ENCODE measurements around the gene CTAGE6.
"Not testable (repeated sequence)": the region's sequence is repeated elsewhere in the genome, so short reads cannot be mapped to it uniquely, and the experiment has no call there.

The CTAGE6 gene

GRCh38 chr7:143757596-143757995 lies at the start of gene CTAGE6:
Gene CTAGE6, minus strand, starts transcription at chr7:143757696. Its CDS starts 38 bp downstream, at chr7:143757658.
- DNase-seq (ENCODE audit: insufficient read length, low spot score); FAIRE-seq: not testable (repeated sequence)

GRCh38 chr7:143806664-143807071 lies 49.2 kb upstream of the CTAGE6 start:
- peak; percentile 68 for FAIRE-seq
- DNase-seq (ENCODE audit: insufficient read length, low spot score), result not testable (repeated sequence)

- not testable (repeated sequence) for FAIRE-seq; DNase-seq (ENCODE audit: insufficient read length, low spot score)
Observed at GRCh38 chr7:143797896-143798290, 40.4 kb upstream of the CTAGE6 start.

GRCh38 chr7:143797119-143797895 lies 39.8 kb upstream of the CTAGE6 start:
- not testable (repeated sequence) for FAIRE-seq; DNase-seq (ENCODE audit: insufficient read length, low spot score)

- FAIRE-seq, result not testable (repeated sequence)
Observed at GRCh38 chr7:143795653-143796052, 38.2 kb upstream of the CTAGE6 start.

GRCh38 chr7:143792633-143793032 lies 35.1 kb upstream of the CTAGE6 start:
- FAIRE-seq; DNase-seq (ENCODE audit: insufficient read length, low spot score): not testable (repeated sequence)

More at GRCh38 chr7:143795653-143796052, 38.2 kb upstream of the CTAGE6 start:
- DNase-seq (ENCODE audit: insufficient read length, low spot score), result not testable (repeated sequence)

- FAIRE-seq; DNase-seq (ENCODE audit: insufficient read length, low spot score): not testable (repeated sequence)
Observed at GRCh38 chr7:143785415-143786182, 28.1 kb upstream of the CTAGE6 start.

GRCh38 chr7:143779591-143779990 lies 22.1 kb upstream of the CTAGE6 start:
- not testable (repeated sequence) for FAIRE-seq; DNase-seq (ENCODE audit: insufficient read length, low spot score)

GRCh38 chr7:143772738-143773468 lies 15.4 kb upstream of the CTAGE6 start:
- not testable (repeated sequence) for FAIRE-seq; DNase-seq (ENCODE audit: insufficient read length, low spot score)

GRCh38 chr7:143767531-143767930 lies 10.0 kb upstream of the CTAGE6 start:
- DNase-seq (ENCODE audit: insufficient read length, low spot score); FAIRE-seq: not testable (repeated sequence)

- FAIRE-seq, result not testable (repeated sequence)
Observed at GRCh38 chr7:143765678-143766077, 8.2 kb upstream of the CTAGE6 start.

GRCh38 chr7:143763065-143763464 lies 5.6 kb upstream of the CTAGE6 start:
- DNase-seq (ENCODE audit: insufficient read length, low spot score); FAIRE-seq: not testable (repeated sequence)

More at GRCh38 chr7:143765678-143766077, 8.2 kb upstream of the CTAGE6 start:
- DNase-seq (ENCODE audit: insufficient read length, low spot score), result not testable (repeated sequence)

- not testable (repeated sequence) for DNase-seq (ENCODE audit: insufficient read length, low spot score); FAIRE-seq
Observed at GRCh38 chr7:143745340-143745739, 12.2 kb downstream of the CTAGE6 start.

GRCh38 chr7:143737037-143737819 lies 20.3 kb downstream of the CTAGE6 start:
- DNase-seq (ENCODE audit: insufficient read length, low spot score), result peak; percentile 57
- not testable (repeated sequence) for FAIRE-seq

- DNase-seq (ENCODE audit: insufficient read length, low spot score) (peak; percentile 0), FAIRE-seq (no peak)
Observed at GRCh38 chr7:143735962-143736361, 21.5 kb downstream of the CTAGE6 start.

GRCh38 chr7:143733876-143734275 lies 23.6 kb downstream of the CTAGE6 start:
- DNase-seq (ENCODE audit: insufficient read length, low spot score) (no peak), FAIRE-seq (no peak)

- no peak for FAIRE-seq
Observed at GRCh38 chr7:143728333-143728862, 29.1 kb downstream of the CTAGE6 start.

GRCh38 chr7:143727561-143727960 lies 29.9 kb downstream of the CTAGE6 start:
- DNase-seq (ENCODE audit: insufficient read length, low spot score), result not testable (repeated sequence)

More at GRCh38 chr7:143728333-143728862, 29.1 kb downstream of the CTAGE6 start:
- no peak for DNase-seq (ENCODE audit: insufficient read length, low spot score)

GRCh38 chr7:143726143-143726542 lies 31.4 kb downstream of the CTAGE6 start:
- DNase-seq (ENCODE audit: insufficient read length, low spot score); FAIRE-seq: not testable (repeated sequence)

More at GRCh38 chr7:143727561-143727960, 29.9 kb downstream of the CTAGE6 start:
- not testable (repeated sequence) for FAIRE-seq
